Measurements from ENCODE around the gene CBR1. TPM values are rescaled to one million over a fixed set of nuclear protein-coding genes. Genes with fewer than 3 reads are reported as not detected.

CBR1 gene
- total RNA-seq, 1 donor from 2014 or later, result 62.2 TPM

DNA sequence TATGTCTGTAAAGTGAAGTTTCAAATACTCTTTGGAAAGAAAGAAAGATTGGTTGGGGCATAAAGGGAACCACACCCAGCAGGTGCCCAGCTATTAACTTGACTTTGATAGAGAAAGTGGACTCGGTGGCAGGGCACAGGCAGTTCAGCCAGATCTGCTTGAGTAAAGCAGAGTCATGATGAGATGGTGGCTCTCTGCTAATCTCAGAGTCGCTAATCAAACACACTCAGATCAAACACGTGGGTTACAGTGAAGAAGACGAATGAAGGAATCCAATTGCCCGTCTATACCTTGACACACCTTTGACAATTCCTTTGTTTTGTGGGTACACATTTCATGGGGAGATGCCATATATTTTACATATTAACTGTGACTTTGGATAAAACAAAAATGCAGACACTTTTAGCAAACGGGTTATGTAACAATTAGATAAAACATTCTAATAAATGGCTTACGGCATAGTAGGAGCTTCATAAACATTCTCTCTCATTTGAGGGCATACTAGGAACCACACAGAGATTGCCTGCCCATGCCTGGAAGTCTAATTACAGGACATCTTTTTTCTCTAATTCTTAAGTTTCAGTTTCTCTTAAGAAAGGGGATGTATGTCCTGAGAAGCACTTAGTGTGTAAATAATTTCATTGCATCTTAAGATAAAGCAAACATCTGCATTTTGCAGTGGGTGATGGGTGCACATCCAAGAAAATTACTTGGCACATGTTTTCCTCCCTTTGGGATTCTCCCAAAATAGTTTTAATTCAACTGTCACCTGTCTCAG is 7.2 kb downstream of the CBR1 start:
- peaks cover 47% of the 10 kb centered on the region for H3K4me1 Mint-ChIP-seq (ENCODE audit: low read depth)
- no peak overlapping the region for H3K27ac Mint-ChIP-seq
- intact Hi-C loops (cut with micrococcal nuclease), result no loop called here

GRCh38 chr21:36077758-36078157 is 7.9 kb downstream of the CBR1 start:
- peaks cover 41% of the 10 kb centered on the region for H3K4me1 Mint-ChIP-seq (ENCODE audit: low read depth)
- H3K27ac Mint-ChIP-seq, result no peak overlapping the region
- no peak overlapping the region for H3K4me3 Mint-ChIP-seq (ENCODE audit: low read depth)
- peaks cover 7% of the 10 kb centered on the region for H3K9me3 Mint-ChIP-seq
- H3K36me3 Mint-ChIP-seq (ENCODE audit: low read depth), result peaks cover 8% of the 10 kb centered on the region
- intact Hi-C loops (cut with micrococcal nuclease), result no loop called here
- H3K27me3 Mint-ChIP-seq (ENCODE audit: low read depth), result no peaks in the 10 kb centered on the region
- no peak for DNase-seq (ENCODE audit: low spot score)

More for the DNA sequence above, 7.2 kb downstream of the CBR1 start:
- Mint-ChIP-seq H3K27me3 (ENCODE audit: low read depth) (no peaks in the 10 kb centered on the region), H3K4me3 (ENCODE audit: low read depth) (no peak overlapping the region), H3K9me3 (peaks cover 7% of the 10 kb centered on the region), H3K36me3 (ENCODE audit: low read depth) (peaks cover 14% of the 10 kb centered on the region)
- DNase-seq (ENCODE audit: low spot score), result no peak

DNA sequence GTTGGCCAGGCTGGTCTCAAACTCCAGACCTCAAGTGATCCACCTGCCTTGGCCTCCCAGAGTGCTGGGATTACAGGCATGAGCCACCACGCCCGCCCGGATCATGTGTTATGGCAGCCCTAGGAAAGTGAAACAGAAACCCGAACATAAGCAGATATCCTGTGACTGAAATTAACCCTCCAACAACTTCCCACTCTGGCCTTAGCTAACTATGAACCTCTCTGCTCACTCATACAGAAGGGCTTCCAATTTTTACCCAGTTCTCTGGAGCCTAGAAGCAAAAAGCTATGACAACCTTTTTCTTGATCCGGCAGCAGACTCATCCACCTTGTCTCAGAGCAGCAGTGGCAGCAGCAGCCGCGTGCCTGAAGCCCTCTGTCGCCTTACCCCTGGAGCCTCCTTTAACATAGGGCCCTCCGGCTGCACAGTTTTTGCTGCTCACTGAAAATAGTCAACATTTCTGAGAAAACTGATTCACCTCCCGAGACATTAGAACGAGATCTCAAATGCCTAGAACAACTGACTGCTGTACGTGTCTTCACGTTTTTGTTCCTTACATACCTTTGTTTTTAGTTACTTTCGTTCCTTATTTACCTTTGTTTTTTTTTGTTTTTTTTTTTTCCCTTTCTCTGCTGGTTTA is 9.3 kb downstream of the CBR1 start:
- Mint-ChIP-seq H3K36me3 (ENCODE audit: low read depth) (no peaks in the 10 kb centered on the region), H3K27ac (peak overlapping the region; percentile 87), H3K4me3 (ENCODE audit: low read depth) (peak overlapping the region; percentile 51), H3K27me3 (ENCODE audit: low read depth) (no peaks in the 10 kb centered on the region), H3K4me1 (ENCODE audit: low read depth) (peaks cover 35% of the 10 kb centered on the region), H3K9me3 (peaks cover 7% of the 10 kb centered on the region)
- intact Hi-C loops (cut with micrococcal nuclease), result no loop called here
- peak; percentile 32 for DNase-seq (ENCODE audit: low spot score)

DNA sequence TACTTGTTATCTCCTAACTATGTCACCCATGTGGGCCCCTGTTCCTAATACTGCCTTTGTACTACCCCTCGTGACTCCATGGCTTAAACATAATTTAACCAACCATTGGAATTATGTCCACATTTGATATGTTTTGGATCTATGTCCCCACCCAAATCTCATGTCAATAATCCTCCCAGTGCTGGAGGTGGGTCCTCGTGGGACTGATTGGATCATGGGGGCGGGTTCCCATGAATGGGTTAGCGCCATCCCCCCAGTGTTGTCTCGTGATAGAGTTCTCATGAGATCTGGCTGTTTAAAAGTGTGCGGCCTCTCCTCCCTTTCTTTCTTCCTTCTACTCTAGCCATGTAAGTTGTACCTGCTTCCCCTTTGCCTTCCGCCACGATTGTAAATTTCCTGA is 9.8 kb downstream of the CBR1 start:
- intact Hi-C loops (cut with micrococcal nuclease), result no loop called here
- Mint-ChIP-seq H3K36me3 (ENCODE audit: low read depth) (no peaks in the 10 kb centered on the region), H3K9me3 (peaks cover 7% of the 10 kb centered on the region), H3K27ac (peak overlapping the region; percentile 87), H3K4me3 (ENCODE audit: low read depth) (peak overlapping the region; percentile 35), H3K4me1 (ENCODE audit: low read depth) (peaks cover 35% of the 10 kb centered on the region), H3K27me3 (ENCODE audit: low read depth) (no peaks in the 10 kb centered on the region)
- DNase-seq (ENCODE audit: low spot score), result no peak

DNA sequence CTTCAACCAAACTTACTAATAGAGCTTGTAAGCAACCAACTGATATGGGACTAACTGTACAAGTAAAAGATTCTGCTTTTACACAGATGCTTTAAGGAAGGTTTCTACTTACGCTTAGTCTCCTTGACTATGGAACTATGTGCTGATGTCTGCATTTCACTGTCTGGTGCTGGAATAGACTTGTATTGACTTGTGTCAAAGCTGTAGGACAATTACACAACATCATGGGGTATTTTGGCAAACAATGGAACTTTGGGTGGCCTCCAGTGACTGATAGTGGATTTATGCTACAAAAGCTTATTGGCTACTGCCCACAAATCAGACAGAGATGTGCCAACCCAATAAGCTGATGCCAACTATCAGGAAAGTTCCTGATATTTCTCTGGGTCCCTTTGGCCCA is 10.6 kb downstream of the CBR1 start:
- Mint-ChIP-seq H3K4me3 (ENCODE audit: low read depth) (no peak overlapping the region), H3K27me3 (ENCODE audit: low read depth) (no peaks in the 10 kb centered on the region), H3K27ac (no peak overlapping the region), H3K4me1 (ENCODE audit: low read depth) (peaks cover 34% of the 10 kb centered on the region), H3K9me3 (peaks cover 7% of the 10 kb centered on the region), H3K36me3 (ENCODE audit: low read depth) (no peaks in the 10 kb centered on the region)
- no peak for DNase-seq (ENCODE audit: low spot score)
- intact Hi-C loops (cut with micrococcal nuclease), result no loop called here

GRCh38 chr21:36082237-36082664 is 12.4 kb downstream of the CBR1 start:
- Mint-ChIP-seq H3K36me3 (ENCODE audit: low read depth) (no peaks in the 10 kb centered on the region), H3K4me3 (ENCODE audit: low read depth) (no peak overlapping the region), H3K27ac (no peak overlapping the region), H3K9me3 (peaks cover 7% of the 10 kb centered on the region), H3K4me1 (ENCODE audit: low read depth) (peaks cover 26% of the 10 kb centered on the region), H3K27me3 (ENCODE audit: low read depth) (no peaks in the 10 kb centered on the region)
- DNase-seq (ENCODE audit: low spot score), result no peak
- intact Hi-C loops (cut with micrococcal nuclease), result no loop called here

DNA sequence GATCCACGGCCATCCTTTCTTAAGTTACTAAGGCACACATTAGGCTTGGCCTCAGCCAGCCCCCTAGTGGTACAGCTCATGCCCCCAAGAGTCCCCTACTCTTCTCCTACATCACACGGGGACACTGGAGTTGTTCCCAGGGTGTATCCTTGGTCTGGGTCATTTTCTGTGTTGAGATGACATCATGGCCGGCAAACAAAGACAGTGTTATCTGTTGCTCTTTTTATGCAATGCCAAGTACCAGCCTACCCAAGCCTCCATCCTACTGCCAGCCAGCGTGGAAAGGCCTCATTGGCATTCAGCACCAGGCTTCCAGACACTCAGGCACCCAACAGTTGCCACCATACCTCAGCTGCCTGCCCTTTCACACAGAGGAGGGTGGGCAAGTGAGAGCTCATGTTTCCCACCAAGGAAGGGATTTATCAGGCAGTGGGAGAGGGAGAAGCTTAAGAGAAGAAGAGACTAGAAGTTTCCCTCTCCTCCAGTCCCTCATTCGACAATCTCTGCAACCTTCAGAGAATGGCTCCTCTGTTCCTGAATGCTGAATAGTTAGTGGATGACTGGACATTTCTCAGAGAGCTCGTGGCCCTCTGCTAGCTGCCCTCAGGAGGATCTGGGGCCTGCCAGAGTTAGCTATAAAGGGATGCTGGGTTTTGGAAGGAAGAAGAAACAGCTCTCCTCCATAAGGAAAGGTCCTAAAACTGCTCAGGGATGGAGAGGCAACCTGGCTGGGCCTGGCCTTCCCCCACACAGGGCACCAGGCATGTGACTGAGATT is 17.7 kb downstream of the CBR1 start:
- H3K27ac Mint-ChIP-seq, result no peak overlapping the region
- H3K36me3 Mint-ChIP-seq (ENCODE audit: low read depth), result no peaks in the 10 kb centered on the region
- H3K4me3 Mint-ChIP-seq (ENCODE audit: low read depth), result no peak overlapping the region
- no peaks in the 10 kb centered on the region for H3K27me3 Mint-ChIP-seq (ENCODE audit: low read depth)
- no peaks in the 10 kb centered on the region for H3K9me3 Mint-ChIP-seq
- intact Hi-C loops (cut with micrococcal nuclease), result no loop called here
- no peak for DNase-seq (ENCODE audit: low spot score)
- H3K4me1 Mint-ChIP-seq (ENCODE audit: low read depth), result peaks cover 6% of the 10 kb centered on the region

- Mint-ChIP-seq H3K4me1 (ENCODE audit: low read depth) (peaks cover 6% of the 10 kb centered on the region), H3K4me3 (ENCODE audit: low read depth) (no peak overlapping the region), H3K9me3 (peaks cover 15% of the 10 kb centered on the region), H3K27ac (no peak overlapping the region), H3K27me3 (ENCODE audit: low read depth) (no peaks in the 10 kb centered on the region), H3K36me3 (ENCODE audit: low read depth) (peaks cover 6% of the 10 kb centered on the region)
- intact Hi-C loops (cut with micrococcal nuclease), result no loop called here
- no peak for DNase-seq (ENCODE audit: low spot score)
These were observed 20.1 kb downstream of the CBR1 start for GRCh38 chr21:36089946-36090345.

- Mint-ChIP-seq H3K27ac (no peak overlapping the region), H3K36me3 (ENCODE audit: low read depth) (peaks cover 6% of the 10 kb centered on the region), H3K9me3 (peaks cover 18% of the 10 kb centered on the region), H3K4me3 (ENCODE audit: low read depth) (no peak overlapping the region), H3K4me1 (ENCODE audit: low read depth) (no peaks in the 10 kb centered on the region), H3K27me3 (ENCODE audit: low read depth) (no peaks in the 10 kb centered on the region)
- intact Hi-C loops (cut with micrococcal nuclease), result no loop called here
- DNase-seq (ENCODE audit: low spot score), result no peak
These were observed 22.9 kb downstream of the CBR1 start for GRCh38 chr21:36092681-36093080.

DNA sequence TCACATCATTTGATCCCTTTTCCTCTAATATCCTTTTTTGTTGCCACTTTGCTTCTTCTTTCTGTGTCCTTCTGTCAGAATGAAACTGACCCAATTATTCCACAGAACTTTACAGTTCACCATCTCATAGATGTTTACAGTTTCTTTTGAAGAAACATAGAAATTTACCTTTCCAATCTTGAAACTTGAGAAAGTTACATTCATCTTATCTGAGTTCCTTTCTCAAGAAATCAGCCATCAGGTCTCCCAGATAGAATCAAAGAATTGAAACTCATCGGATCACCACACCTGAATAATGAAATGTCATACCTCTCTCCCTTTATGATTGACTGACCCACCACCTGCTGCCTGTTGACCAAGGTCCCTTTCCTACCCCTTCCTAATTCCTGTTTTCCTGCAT is 23.7 kb downstream of the CBR1 start:
- no peak for DNase-seq (ENCODE audit: low spot score)
- no peak overlapping the region for H3K27ac Mint-ChIP-seq
- H3K9me3 Mint-ChIP-seq, result peaks cover 18% of the 10 kb centered on the region
- H3K36me3 Mint-ChIP-seq (ENCODE audit: low read depth), result peaks cover 6% of the 10 kb centered on the region
- intact Hi-C loops (cut with micrococcal nuclease), result no loop called here
- no peaks in the 10 kb centered on the region for H3K27me3 Mint-ChIP-seq (ENCODE audit: low read depth)
- H3K4me1 Mint-ChIP-seq (ENCODE audit: low read depth), result no peaks in the 10 kb centered on the region
- no peak overlapping the region for H3K4me3 Mint-ChIP-seq (ENCODE audit: low read depth)

DNA sequence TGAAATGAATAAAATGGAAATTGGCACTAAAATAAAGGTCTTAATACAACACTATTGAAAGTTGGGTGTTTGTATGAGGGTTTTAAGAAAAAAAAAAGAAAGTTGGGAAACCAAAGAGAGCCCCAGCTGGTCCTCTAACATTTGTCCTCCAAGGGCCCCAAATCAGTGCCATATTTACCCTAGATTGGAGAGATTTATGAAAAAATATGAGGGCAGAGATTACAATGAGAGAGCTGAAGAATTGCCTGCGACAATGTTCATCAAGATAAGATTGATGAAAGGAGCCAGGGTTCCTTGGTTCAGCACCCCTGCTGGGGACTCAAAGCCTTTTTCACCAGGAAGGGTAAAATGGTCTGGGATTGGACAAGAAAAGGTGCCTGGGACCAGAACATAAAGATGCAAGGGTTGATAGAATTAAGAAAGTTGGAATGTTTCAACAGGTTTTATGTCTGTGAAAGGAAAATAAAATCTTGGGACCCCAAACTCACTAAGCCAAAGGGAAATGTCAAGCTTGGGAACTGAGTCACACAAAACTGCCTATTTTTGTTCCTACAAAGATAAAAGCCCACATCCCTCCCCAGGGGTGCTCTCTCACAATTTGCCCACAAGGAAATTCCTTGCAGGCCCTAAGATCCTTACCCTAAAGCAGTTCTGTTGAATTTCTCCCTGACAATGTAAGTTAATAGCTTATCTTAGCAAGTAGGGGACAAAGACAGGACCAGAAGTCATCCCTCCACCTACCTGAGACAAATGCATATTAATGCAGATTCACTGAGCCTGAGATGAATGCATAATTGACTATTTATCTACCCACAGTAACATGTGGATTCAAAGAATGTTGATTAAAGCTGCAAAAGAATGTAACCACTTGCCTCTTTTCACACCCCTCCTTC is 26.8 kb downstream of the CBR1 start:
- DNase-seq (ENCODE audit: low spot score), result no peak
- intact Hi-C loops (cut with micrococcal nuclease), result no loop called here

GRCh38 chr21:36097427-36098181 is 27.8 kb downstream of the CBR1 start:
- H3K9me3 Mint-ChIP-seq, result peaks cover 18% of the 10 kb centered on the region
- no peaks in the 10 kb centered on the region for H3K27me3 Mint-ChIP-seq (ENCODE audit: low read depth)
- intact Hi-C loops (cut with micrococcal nuclease), result no loop called here
- peaks cover 5% of the 10 kb centered on the region for H3K4me1 Mint-ChIP-seq (ENCODE audit: low read depth)
- no peak for DNase-seq (ENCODE audit: low spot score)
- H3K4me3 Mint-ChIP-seq (ENCODE audit: low read depth), result no peak overlapping the region
- H3K36me3 Mint-ChIP-seq (ENCODE audit: low read depth), result peaks cover 6% of the 10 kb centered on the region
- H3K27ac Mint-ChIP-seq, result no peak overlapping the region

More for the DNA sequence above, 26.8 kb downstream of the CBR1 start:
- no peak overlapping the region for H3K27ac Mint-ChIP-seq
- H3K4me1 Mint-ChIP-seq (ENCODE audit: low read depth), result peaks cover 5% of the 10 kb centered on the region
- H3K9me3 Mint-ChIP-seq, result peaks cover 18% of the 10 kb centered on the region
- H3K27me3 Mint-ChIP-seq (ENCODE audit: low read depth), result no peaks in the 10 kb centered on the region
- H3K36me3 Mint-ChIP-seq (ENCODE audit: low read depth), result peaks cover 6% of the 10 kb centered on the region
- H3K4me3 Mint-ChIP-seq (ENCODE audit: low read depth), result no peak overlapping the region

Data from activated T-helper 2 cell treated with anti-CD3 and anti-CD28 coated beads, Interferon-gamma antibody, Interleukin-2, Interleukin-4, amounts not matched to agents 10 μg/mL and 5 μg/mL and 100 μg/mL, durations not matched to agents 14 hours and 24 hours and 36 hours (primary cell).